K562 (cell line): Measurements from ENCODE around the gene ALDH1A2. TPM values are rescaled to one million over a fixed set of nuclear protein-coding genes. Genes with fewer than 3 reads are reported as not detected.

ENCODE experiments used
- ADNP ChIP-seq: fragments of 200-800 bp; sonication (Bioruptor generic); IDR thresholded peaks from 2 replicates; pipeline ENCODE4 v1.6.1; 2016; ENCODE audit warnings: missing genetic modification characterization, missing compliant biosample characterization
- CREB1 ChIP-seq, 2 experiments: sonication (generic) in 1 of 2; formaldehyde crosslinking in 1 of 2; IDR thresholded peaks; 2 replicates each; pipeline versions ENCODE4 v1.6.1 to v1.8.0; 2012 to 2022; ENCODE audit warnings: inconsistent platforms in 1 of 2, mild to moderate bottlenecking in 1 of 2, missing genetic modification reagents in 1 of 2, moderate library complexity in 1 of 2
- ERF ChIP-seq: fragments of 450-650 bp; formaldehyde crosslinking; IDR thresholded peaks from 2 replicates; pipeline ENCODE4 v1.4.0; 2020; ENCODE audit warnings: mild to moderate bottlenecking, mixed read lengths
- ETS2 ChIP-seq: IDR thresholded peaks from 2 replicates; pipeline ENCODE4 v1.6.1; 2016; ENCODE audit warnings: borderline replicate concordance, missing genetic modification characterization, mild to moderate bottlenecking, moderate library complexity, missing compliant biosample characterization; ENCODE audit not compliant: poor library complexity, severe bottlenecking
- FIP1L1 ChIP-seq: fragments of 200-400 bp; formaldehyde crosslinking; IDR thresholded peaks from 2 replicates; pipeline ENCODE4 v1.6.1; 2018; ENCODE audit warnings: mild to moderate bottlenecking, low read depth, low read length; ENCODE audit not compliant: poor library complexity, severe bottlenecking
- ILF3 ChIP-seq: fragments of 450-650 bp; IDR thresholded peaks from 2 replicates; pipeline ENCODE4 v1.6.1; 2018; ENCODE audit warnings: antibody characterized with exemption, mild to moderate bottlenecking, moderate library complexity, borderline replicate concordance
- KDM4B ChIP-seq, 2 experiments: fragments of 450-650 bp in 1 of 2; sonication (generic) in 1 of 2; IDR thresholded peaks; 2 replicates each; pipeline ENCODE4 v1.6.1; 2016 to 2017; ENCODE audit warnings: borderline replicate concordance in 2 of 2, antibody characterized with exemption in 1 of 2, low read depth in 1 of 2, mild to moderate bottlenecking in 1 of 2
- KLF1 ChIP-seq: fragments of 450-650 bp; IDR thresholded peaks from 2 replicates; pipeline ENCODE4 v1.6.1; 2016; ENCODE audit warnings: missing genetic modification characterization, missing compliant biosample characterization
- LEF1 ChIP-seq: fragments of 450-650 bp; IDR thresholded peaks from 2 replicates; pipeline ENCODE4 v1.6.1; 2016; ENCODE audit warnings: mild to moderate bottlenecking
- MCM3 ChIP-seq: fragments of 450-650 bp; IDR thresholded peaks from 2 replicates; pipeline ENCODE4 v1.6.1; 2016
- MEIS2 ChIP-seq: fragments of 450-650 bp; IDR thresholded peaks from 2 replicates; pipeline ENCODE4 v1.6.1; 2014; ENCODE audit warnings: mild to moderate bottlenecking; ENCODE audit not compliant: partially characterized antibody
- MXI1 ChIP-seq: IDR thresholded peaks from 2 replicates; pipeline ENCODE4 v1.6.1; 2011; ENCODE audit warnings: low read depth, mild to moderate bottlenecking, improper control_type of control experiment, low read length
- SMAD3 ChIP-seq: fragments of 450-650 bp; formaldehyde crosslinking; conservative IDR thresholded peaks from 2 replicates; pipeline ENCODE4 v1.4.0; 2020; ENCODE audit warnings: mild to moderate bottlenecking
- SPI1 ChIP-seq: IDR thresholded peaks from 2 replicates; pipeline ENCODE4 v1.6.1; 2011; ENCODE audit warnings: low read depth, low read length, control low read depth, borderline replicate concordance
- TGIF2 ChIP-seq: sonication (generic); formaldehyde crosslinking; IDR thresholded peaks from 2 replicates; pipeline ENCODE4 v1.8.1; 2022; ENCODE audit warnings: mild to moderate bottlenecking, missing genetic modification reagents, moderate library complexity
- YY1 ChIP-seq, 3 experiments: IDR thresholded peaks; 2 replicates each; pipeline ENCODE4 v1.6.1; 2011; ENCODE audit warnings: low read length in 2 of 3, mild to moderate bottlenecking in 2 of 3, moderate library complexity in 2 of 3, borderline replicate concordance in 1 of 3, control low read depth in 1 of 3, low read depth in 1 of 3; ENCODE audit not compliant: insufficient read depth in 3 of 3, insufficient replicate concordance in 2 of 3, control insufficient read depth in 1 of 3, insufficient read length in 1 of 3; ENCODE audit errors: extremely low read depth in 1 of 3
- ZNF143 ChIP-seq: sonication (generic); formaldehyde crosslinking; IDR thresholded peaks from 2 replicates; pipeline ENCODE4 v1.9.0; 2022; ENCODE audit warnings: mild to moderate bottlenecking, missing genetic modification reagents
- ZNF707 ChIP-seq: fragments of 250-450 bp; sonication (Bioruptor Pico); conservative IDR thresholded peaks from 2 replicates; pipeline ENCODE4 v1.8.0; 2022; ENCODE audit warnings: inconsistent platforms, mild to moderate bottlenecking, moderate library complexity
- polyA plus RNA-seq, 8 experiments: library from polyadenylated mRNA; depleted of rRNA in 4 of 8; stranded (reverse) in 5 of 8; unstranded in 3 of 8; fragments of >200 nt; fragmentation: Nextera tagmentation in 2 of 8; fragmentation: Illumina TruSeq in 1 of 8; extraction: Ambion mirVana in 2 of 8; extraction: Trizol in 1 of 8; gene quantifications; 2 replicates each; pipeline versions ENCODE4 v1.2.1 to v1.2.3, GENCODE V29; 2011 to 2014; ENCODE audit warnings: inconsistent platforms in 1 of 8, missing spikeins in 1 of 8
- total RNA-seq, 7 experiments: library from RNA; depleted of rRNA in 6 of 7; stranded (reverse); fragments of >200 nt in 6 of 7; fragmentation: Illumina TruSeq in 2 of 7; extraction: Trizol in 2 of 7; gene quantifications; 2 replicates each; pipeline versions ENCODE4 v1.2.1 to v1.2.3, GENCODE V29; 2011 to 2021; ENCODE audit warnings: low replicate concordance in 1 of 7
- TF ChIP-seq, protein P1 (sequence below): fragments of 250-450 bp; sonication (Bioruptor Pico); IDR thresholded peaks from 2 replicates; pipeline ENCODE4 v1.9.0; 2021; ENCODE audit warnings: mild to moderate bottlenecking, inconsistent platforms
- TF ChIP-seq, protein P2 (sequence below): fragments of 450-650 bp; IDR thresholded peaks from one replicate; pipeline ENCODE4 v1.6.1; 2018; ENCODE audit warnings: mild to moderate bottlenecking, moderate library complexity; ENCODE audit not compliant: partially characterized antibody
- TF ChIP-seq, protein P3 (sequence below), 2 experiments: IDR thresholded peaks; 2 replicates each; pipeline ENCODE4 v1.6.1; 2012; ENCODE audit warnings: improper control_type of control experiment in 2 of 2, low read depth in 2 of 2, low read length in 2 of 2, borderline replicate concordance in 1 of 2

ALDH1A2 gene
- total and polyA plus RNA-seq, 9 of the 15 experiments (the other 6 are each of a cell fraction or from before 2014, with no cell fraction given) = 115 to 393 (median 333) TPM

DNA sequence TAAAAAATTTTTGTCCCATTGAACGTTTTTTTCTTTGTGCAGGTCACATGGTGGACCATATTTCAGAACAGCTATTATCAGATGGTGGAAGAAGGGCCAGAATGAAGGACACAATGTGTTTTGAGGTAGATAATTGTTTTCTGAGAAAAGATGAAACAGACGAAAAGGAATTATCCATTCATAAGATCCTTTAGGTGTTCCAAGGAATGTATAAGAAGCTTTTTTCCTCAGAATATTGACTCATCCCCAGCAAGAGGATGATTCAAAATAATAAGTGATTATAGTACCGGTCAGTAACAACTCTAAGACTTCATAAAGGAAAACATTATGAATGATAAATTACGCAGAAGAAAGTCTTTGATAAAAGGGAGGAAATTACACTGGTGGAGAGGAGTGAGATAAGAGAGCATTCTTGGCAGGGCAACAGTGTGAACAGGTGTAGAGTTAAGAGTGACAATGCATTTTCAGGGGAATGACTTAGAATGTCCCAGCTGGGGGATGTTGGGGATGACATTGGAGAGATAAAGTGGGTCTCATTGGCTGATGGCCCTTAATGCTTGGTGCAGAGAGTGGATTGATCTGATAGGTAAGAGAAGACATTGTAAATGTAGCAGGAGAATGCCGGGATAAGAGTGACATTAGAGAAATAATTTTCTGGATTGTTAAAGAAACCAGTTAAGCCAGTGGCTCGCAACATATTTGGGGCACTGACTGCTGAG lies 45.6 kb upstream of the ALDH1A2 start (continued):
- no peak for TF ChIP-seq SMAD3 (CRISPR knock-in tag)
- TF ChIP-seq FIP1L1 = no peak
- TF ChIP-seq LEF1 = peak; percentile 97
- no peak for TF ChIP-seq ERF (CRISPR knock-in tag)
- TF ChIP-seq, protein P1, sequence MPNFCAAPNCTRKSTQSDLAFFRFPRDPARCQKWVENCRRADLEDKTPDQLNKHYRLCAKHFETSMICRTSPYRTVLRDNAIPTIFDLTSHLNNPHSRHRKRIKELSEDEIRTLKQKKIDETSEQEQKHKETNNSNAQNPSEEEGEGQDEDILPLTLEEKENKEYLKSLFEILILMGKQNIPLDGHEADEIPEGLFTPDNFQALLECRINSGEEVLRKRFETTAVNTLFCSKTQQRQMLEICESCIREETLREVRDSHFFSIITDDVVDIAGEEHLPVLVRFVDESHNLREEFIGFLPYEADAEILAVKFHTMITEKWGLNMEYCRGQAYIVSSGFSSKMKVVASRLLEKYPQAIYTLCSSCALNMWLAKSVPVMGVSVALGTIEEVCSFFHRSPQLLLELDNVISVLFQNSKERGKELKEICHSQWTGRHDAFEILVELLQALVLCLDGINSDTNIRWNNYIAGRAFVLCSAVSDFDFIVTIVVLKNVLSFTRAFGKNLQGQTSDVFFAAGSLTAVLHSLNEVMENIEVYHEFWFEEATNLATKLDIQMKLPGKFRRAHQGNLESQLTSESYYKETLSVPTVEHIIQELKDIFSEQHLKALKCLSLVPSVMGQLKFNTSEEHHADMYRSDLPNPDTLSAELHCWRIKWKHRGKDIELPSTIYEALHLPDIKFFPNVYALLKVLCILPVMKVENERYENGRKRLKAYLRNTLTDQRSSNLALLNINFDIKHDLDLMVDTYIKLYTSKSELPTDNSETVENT (CRISPR knock-in tag) = no peak
- TF ChIP-seq KDM4B (IDR thresholded peaks at IDR 0.05; ENCODE audit: borderline replicate concordance in 2 of 2, low read depth in 1 of 2) = no peak
- 0 out of 2 replicates have a peak, but pooled peaks have one; percentile 54 for TF ChIP-seq ILF3
- no peak for TF ChIP-seq SPI1
- no peak for TF ChIP-seq ETS2 (tag)
- TF ChIP-seq, protein P2, sequence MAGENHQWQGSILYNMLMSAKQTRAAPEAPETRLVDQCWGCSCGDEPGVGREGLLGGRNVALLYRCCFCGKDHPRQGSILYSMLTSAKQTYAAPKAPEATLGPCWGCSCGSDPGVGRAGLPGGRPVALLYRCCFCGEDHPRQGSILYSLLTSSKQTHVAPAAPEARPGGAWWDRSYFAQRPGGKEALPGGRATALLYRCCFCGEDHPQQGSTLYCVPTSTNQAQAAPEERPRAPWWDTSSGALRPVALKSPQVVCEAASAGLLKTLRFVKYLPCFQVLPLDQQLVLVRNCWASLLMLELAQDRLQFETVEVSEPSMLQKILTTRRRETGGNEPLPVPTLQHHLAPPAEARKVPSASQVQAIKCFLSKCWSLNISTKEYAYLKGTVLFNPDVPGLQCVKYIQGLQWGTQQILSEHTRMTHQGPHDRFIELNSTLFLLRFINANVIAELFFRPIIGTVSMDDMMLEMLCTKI = no peak
- peak; percentile 94 for TF ChIP-seq MEIS2
- TF ChIP-seq KLF1 (tag) = no peak
- no peak for TF ChIP-seq YY1 (IDR thresholded peaks at IDR 0.05; ENCODE audit: borderline replicate concordance in 1 of 3, control insufficient read depth in 1 of 3, extremely low read depth in 1 of 3, insufficient read depth in 3 of 3, insufficient read length in 1 of 3, insufficient replicate concordance in 2 of 3, low read depth in 1 of 3, low read length in 2 of 3)
- no peak for TF ChIP-seq ZNF707
- peak; percentile 35; the same call in 1 of the 2 replicates for TF ChIP-seq CREB1 (IDR thresholded peaks at IDR 0.05)
- TF ChIP-seq CREB1 (CRISPR knock-in tag; IDR thresholded peaks at IDR 0.05) = no peak
- TF ChIP-seq MXI1 = no peak
- TF ChIP-seq, protein P3, sequence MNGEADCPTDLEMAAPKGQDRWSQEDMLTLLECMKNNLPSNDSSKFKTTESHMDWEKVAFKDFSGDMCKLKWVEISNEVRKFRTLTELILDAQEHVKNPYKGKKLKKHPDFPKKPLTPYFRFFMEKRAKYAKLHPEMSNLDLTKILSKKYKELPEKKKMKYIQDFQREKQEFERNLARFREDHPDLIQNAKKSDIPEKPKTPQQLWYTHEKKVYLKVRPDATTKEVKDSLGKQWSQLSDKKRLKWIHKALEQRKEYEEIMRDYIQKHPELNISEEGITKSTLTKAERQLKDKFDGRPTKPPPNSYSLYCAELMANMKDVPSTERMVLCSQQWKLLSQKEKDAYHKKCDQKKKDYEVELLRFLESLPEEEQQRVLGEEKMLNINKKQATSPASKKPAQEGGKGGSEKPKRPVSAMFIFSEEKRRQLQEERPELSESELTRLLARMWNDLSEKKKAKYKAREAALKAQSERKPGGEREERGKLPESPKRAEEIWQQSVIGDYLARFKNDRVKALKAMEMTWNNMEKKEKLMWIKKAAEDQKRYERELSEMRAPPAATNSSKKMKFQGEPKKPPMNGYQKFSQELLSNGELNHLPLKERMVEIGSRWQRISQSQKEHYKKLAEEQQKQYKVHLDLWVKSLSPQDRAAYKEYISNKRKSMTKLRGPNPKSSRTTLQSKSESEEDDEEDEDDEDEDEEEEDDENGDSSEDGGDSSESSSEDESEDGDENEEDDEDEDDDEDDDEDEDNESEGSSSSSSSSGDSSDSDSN (IDR thresholded peaks at IDR 0.05; ENCODE audit: borderline replicate concordance in 1 of 2, low read depth in 2 of 2, low read length in 2 of 2) = no peak
- peak; percentile 54; the same call in 1 of the 2 replicates for TF ChIP-seq ADNP (tag)
- TF ChIP-seq TGIF2 (CRISPR knock-in tag) = no peak
- TF ChIP-seq ZNF143 = no peak
- TF ChIP-seq MCM3 = no peak
